HCT116 (cell line): ENCODE results near the gene C1QB. TPM values are rescaled to one million over a fixed set of nuclear protein-coding genes. Genes with fewer than 3 reads are reported as not detected.
A peak's percentile ranks its signal among the peaks of the same experiment; 100 is the strongest.

Experiments used
- ATAC-seq: fragments of 200-7000 bp; cut with Tn5 transposase; 2 replicates; pipeline ENCODE4 v1.9.1; 2020; ENCODE audit warnings: mild to moderate bottlenecking, moderate library complexity
- BruUV-seq: library from RNA; stranded (reverse); fragments of 400-500 nt; replicated peaks from 2 replicates; lab custom pipeline; 2021; lab: Mats Ljungman, UMichigan
- CTCF ChIA-PET: fragments of 300-600 bp; sonication (Branson Sonifier 250); formaldehyde crosslinking; loops from one replicate; lab custom pipeline; 2021; ENCODE audit warnings: antibody characterized with exemption; lab: Charles Lee
- POLR2A ChIA-PET: fragments of 300-600, 350-600 bp; sonication (Branson Sonifier 250); formaldehyde crosslinking; loops from one replicate; lab custom pipeline; 2021; ENCODE audit warnings: antibody characterized with exemption; lab: Charles Lee
- RAD21 ChIA-PET, 2 experiments: fragments of 300-600 bp; sonication (Branson Sonifier 250); formaldehyde crosslinking; loops; one replicate each; lab custom pipeline; 2023; ENCODE audit warnings: low total read pairs in 2 of 2; ENCODE audit not compliant: uncharacterized antibody in 2 of 2, unreplicated experiment in 2 of 2, low non-redundant PET in 1 of 2; lab: Charles Lee
- DNase-seq: peaks from one replicate; pipeline ENCODE4 v3.0.0-alpha.2; 2010; ENCODE audit warnings: low read depth, low spot score
- H2AFZ ChIP-seq: fragments of 200-600 bp; shearing (Covaris generic), sonication (generic); 2 replicates; pipeline ENCODE4 v1.6.1; 2017; ENCODE audit warnings: low read depth, mixed run types, mixed read lengths, antibody characterized with exemption, low read length; ENCODE audit not compliant: poor library complexity, severe bottlenecking
- H3K27ac ChIP-seq: 2 replicates; pipeline ENCODE4 v1.5.1; 2012; ENCODE audit warnings: low read depth, low read length
- H3K27me3 ChIP-seq: fragments of 200-600 bp; sonication (generic); 2 replicates; pipeline ENCODE4 v1.6.1; 2016; ENCODE audit warnings: mixed run types, low read length, mixed read lengths; ENCODE audit not compliant: insufficient read depth
- H3K36me3 ChIP-seq, 2 experiments: fragments of 200-500 bp in 1 of 2; fragments of 200-600 bp in 1 of 2; sonication (Bioruptor generic) in 1 of 2; sonication (generic) in 1 of 2; 2 replicates each; pipeline versions ENCODE4 v1.5.1 to v1.6.1; 2014 to 2016; ENCODE audit warnings: low read length in 2 of 2, inconsistent platforms in 1 of 2, mixed read lengths in 1 of 2, mixed run types in 1 of 2; ENCODE audit not compliant: insufficient read depth in 2 of 2, control insufficient read depth in 1 of 2
- H3K4me1 ChIP-seq, 2 experiments: fragments of 200-600 bp in 1 of 2; sonication (generic) in 1 of 2; 2 replicates each; pipeline versions ENCODE4 v1.5.1 to v1.6.1; 2012 to 2017; ENCODE audit warnings: low read length in 2 of 2, inconsistent platforms in 1 of 2, mild to moderate bottlenecking in 1 of 2, mixed read lengths in 1 of 2, mixed run types in 1 of 2, moderate library complexity in 1 of 2; ENCODE audit not compliant: insufficient read depth in 2 of 2, control insufficient read depth in 1 of 2
- H3K4me2 ChIP-seq: fragments of 200-600 bp; sonication (generic); 2 replicates; pipeline ENCODE4 v1.6.1; 2017; ENCODE audit warnings: mixed run types, low read length, mixed read lengths
- H3K4me3 ChIP-seq, 2 experiments: fragments of 200-600 bp in 1 of 2; sonication (generic) in 1 of 2; replicated peaks in 1 of 2; 2 replicates each; pipeline ENCODE4 v1.5.1; 2011 to 2016; ENCODE audit warnings: low read length in 2 of 2, control low read depth in 1 of 2, low read depth in 1 of 2, mild to moderate bottlenecking in 1 of 2, mixed read lengths in 1 of 2, mixed run types in 1 of 2
- H3K79me2 ChIP-seq: fragments of 200-600 bp; sonication (generic); 2 replicates; pipeline ENCODE4 v1.6.1; 2017; ENCODE audit warnings: mild to moderate bottlenecking, mixed run types, low read length, moderate library complexity, mixed read lengths; ENCODE audit not compliant: insufficient read depth
- H3K9ac ChIP-seq: fragments of 200-600 bp; sonication (generic); 2 replicates; pipeline ENCODE4 v1.6.1; 2016; ENCODE audit warnings: low read length, mixed read lengths
- H3K9me2 ChIP-seq: fragments of 200-600 bp; sonication (generic), shearing (Covaris generic); 2 replicates; pipeline ENCODE4 v1.6.1; 2017; ENCODE audit warnings: mixed run types, mild to moderate bottlenecking, moderate library complexity; ENCODE audit not compliant: insufficient read depth
- H3K9me3 ChIP-seq, 2 experiments: fragments of 200-500 bp in 1 of 2; fragments of 200-600 bp in 1 of 2; sonication (Bioruptor generic) in 1 of 2; sonication (generic) in 1 of 2; 2 replicates each; pipeline ENCODE4 v1.6.1; 2014 to 2017; ENCODE audit warnings: low read length in 2 of 2, mixed read lengths in 2 of 2, inconsistent platforms in 1 of 2, low read depth in 1 of 2, mild to moderate bottlenecking in 1 of 2, mixed run types in 1 of 2, moderate library complexity in 1 of 2; ENCODE audit not compliant: control insufficient read depth in 1 of 2, insufficient read depth in 1 of 2
- H4K20me1 ChIP-seq: fragments of 200-600 bp; sonication (generic), shearing (Covaris generic); 2 replicates; pipeline ENCODE4 v1.6.1; 2017; ENCODE audit warnings: mixed run types, mild to moderate bottlenecking, moderate library complexity; ENCODE audit not compliant: insufficient read depth
- CEBPB ChIP-seq: IDR thresholded peaks from 2 replicates; pipeline ENCODE4 v1.6.1; 2012; ENCODE audit warnings: low read depth
- EZH2phosphoT487 ChIP-seq: fragments of 200-600 bp; IDR thresholded peaks from 2 replicates; pipeline ENCODE4 v1.6.1; 2018; ENCODE audit warnings: antibody characterized with exemption, borderline replicate concordance
- FOSL1 ChIP-seq: IDR thresholded peaks from 2 replicates; pipeline ENCODE4 v1.6.1; 2012; ENCODE audit warnings: low read depth
- JUND ChIP-seq: IDR thresholded peaks from 2 replicates; pipeline ENCODE4 v1.6.1; 2012
- RAD21 ChIP-seq: IDR thresholded peaks from 2 replicates; pipeline ENCODE4 v1.6.1; 2012; ENCODE audit warnings: low read depth, mild to moderate bottlenecking
- SRF ChIP-seq: IDR thresholded peaks from 2 replicates; pipeline ENCODE4 v1.6.1; 2012; ENCODE audit warnings: low read depth
- YY1 ChIP-seq: IDR thresholded peaks from 2 replicates; pipeline ENCODE4 v1.6.1; 2011; ENCODE audit warnings: low read length, low read depth, moderate library complexity, mild to moderate bottlenecking; ENCODE audit not compliant: insufficient replicate concordance; ENCODE audit errors: extremely low read depth
- ZNF274 ChIP-seq: fragments of 200-500 bp; sonication (Bioruptor generic); IDR thresholded peaks from 2 replicates; pipeline ENCODE4 v1.6.1; 2014; ENCODE audit warnings: mild to moderate bottlenecking, low read depth, low read length, inconsistent platforms
- intact Hi-C: fragments of 100-400 bp; cut with micrococcal nuclease; formaldehyde crosslinking; loops from 2 replicates; pipeline ENCODE4 v1.10.0; 2022
- total RNA-seq: library from RNA; stranded (reverse); gene quantifications from one replicate; pipeline ENCODE4 v1.2.1, GENCODE V29; 2021; ENCODE audit not compliant: unreplicated experiment
- TF ChIP-seq, protein P1 (sequence below): IDR thresholded peaks from 2 replicates; pipeline ENCODE4 v1.6.1; 2011; ENCODE audit warnings: mild to moderate bottlenecking, low read length, moderate library complexity; ENCODE audit not compliant: insufficient replicate concordance; ENCODE audit errors: extremely low read depth
- TF ChIP-seq, protein P2 (sequence below), 3 experiments: fragments of 200-600 bp in 1 of 3; sonication (generic) in 1 of 3; IDR thresholded peaks in 2 of 3; conservative IDR thresholded peaks in 1 of 3; 2 replicates each; pipeline ENCODE4 v1.5.1; 2012 to 2017; ENCODE audit warnings: low read depth in 2 of 3, low read length in 2 of 3, antibody characterized with exemption in 1 of 3, borderline replicate concordance in 1 of 3, control low read depth in 1 of 3, mild to moderate bottlenecking in 1 of 3, mixed read lengths in 1 of 3, mixed run types in 1 of 3, moderate library complexity in 1 of 3; ENCODE audit not compliant: insufficient read depth in 1 of 3
- TF ChIP-seq, protein P3 (sequence below): IDR thresholded peaks from 2 replicates; pipeline ENCODE4 v1.6.1; 2012

C1QB gene
- total RNA-seq, 1 experiment from 2014 or later = 0.32 TPM

DNA sequence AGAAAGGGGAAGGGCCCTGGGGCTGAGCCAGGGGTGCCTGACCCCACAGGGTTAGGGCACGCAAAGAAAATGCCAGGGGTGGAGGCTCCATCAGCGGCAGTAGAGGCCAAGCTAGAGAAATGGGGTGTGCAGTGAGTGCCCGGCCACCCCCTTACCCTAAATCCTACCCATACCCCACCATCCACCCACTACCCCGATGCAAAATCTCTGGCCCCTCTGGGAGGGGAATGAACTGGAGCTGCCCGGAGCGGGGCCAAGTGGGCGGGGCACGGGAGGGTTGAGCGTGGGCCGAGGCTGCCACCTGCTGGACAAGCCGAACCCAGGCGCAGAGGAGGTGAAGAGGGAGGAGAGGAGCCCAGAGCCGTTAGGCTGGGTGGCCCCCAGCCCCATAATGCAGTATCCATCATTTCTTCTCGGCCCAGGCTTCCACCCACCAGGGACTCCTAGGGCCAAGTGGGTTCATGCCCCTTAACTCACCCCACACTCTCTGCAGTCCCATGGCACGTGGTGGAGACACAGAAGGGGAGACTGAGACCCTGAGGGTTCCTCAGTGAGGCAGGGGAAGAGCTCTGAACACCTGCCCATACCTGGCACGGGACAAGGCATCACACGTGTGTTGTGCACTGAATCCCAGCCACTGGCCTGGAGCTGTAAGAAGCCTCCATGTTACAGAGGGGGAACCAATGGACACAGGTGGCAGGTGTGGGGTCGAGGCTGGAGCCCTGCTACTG, 11.0 kb upstream of the C1QB start:
- Histone ChIP-seq H3K27ac (no peak overlapping the region), H3K79me2 (no peaks in the 10 kb centered on the region), H3K4me2 (no peak overlapping the region), H2AFZ (peak overlapping the region; percentile 7), H3K9me3 (no peaks in the 10 kb centered on the region), H3K27me3 (no peaks in the 10 kb centered on the region), H3K9me2 (no peaks in the 10 kb centered on the region), H3K4me1 (no peaks in the 10 kb centered on the region), H3K4me3 (no peak overlapping the region), H3K9ac (no peak overlapping the region), H4K20me1 (no peaks in the 10 kb centered on the region), H3K36me3 (no peaks in the 10 kb centered on the region)
- ChIA-PET RAD21 (interaction anchor here (0.5 to 1.4 kb wide), 6 partner anchors 13 to 223 kb away, joined by 3 to 7 read pairs (median 5); no protein-coding TSS in a partner anchor), CTCF (interaction anchor here (0.9 to 4.7 kb wide), 2 partner anchors 221 to 226 kb away, joined by 3 to 48 read pairs; no protein-coding TSS in a partner anchor), POLR2A (interaction anchor here (1.0 kb wide), 1 partner anchor 221 kb away, joined by 5 read pairs; no protein-coding TSS in a partner anchor)
- intact Hi-C loops = loop anchor here (1.0 to 5.0 kb wide), 3 partner anchors 113 to 510 kb away; no protein-coding TSS in a partner anchor
- TF ChIP-seq SRF (no peak), ZNF274 (no peak), EZH2phosphoT487 (no peak), RAD21 (peak; percentile 97), YY1 (peak; percentile 29), CEBPB (no peak), JUND (no peak), FOSL1 (no peak)
- TF ChIP-seq, protein P1, sequence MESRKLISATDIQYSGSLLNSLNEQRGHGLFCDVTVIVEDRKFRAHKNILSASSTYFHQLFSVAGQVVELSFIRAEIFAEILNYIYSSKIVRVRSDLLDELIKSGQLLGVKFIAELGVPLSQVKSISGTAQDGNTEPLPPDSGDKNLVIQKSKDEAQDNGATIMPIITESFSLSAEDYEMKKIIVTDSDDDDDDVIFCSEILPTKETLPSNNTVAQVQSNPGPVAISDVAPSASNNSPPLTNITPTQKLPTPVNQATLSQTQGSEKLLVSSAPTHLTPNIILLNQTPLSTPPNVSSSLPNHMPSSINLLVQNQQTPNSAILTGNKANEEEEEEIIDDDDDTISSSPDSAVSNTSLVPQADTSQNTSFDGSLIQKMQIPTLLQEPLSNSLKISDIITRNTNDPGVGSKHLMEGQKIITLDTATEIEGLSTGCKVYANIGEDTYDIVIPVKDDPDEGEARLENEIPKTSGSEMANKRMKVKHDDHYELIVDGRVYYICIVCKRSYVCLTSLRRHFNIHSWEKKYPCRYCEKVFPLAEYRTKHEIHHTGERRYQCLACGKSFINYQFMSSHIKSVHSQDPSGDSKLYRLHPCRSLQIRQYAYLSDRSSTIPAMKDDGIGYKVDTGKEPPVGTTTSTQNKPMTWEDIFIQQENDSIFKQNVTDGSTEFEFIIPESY = no peak
- TF ChIP-seq, protein P2, sequence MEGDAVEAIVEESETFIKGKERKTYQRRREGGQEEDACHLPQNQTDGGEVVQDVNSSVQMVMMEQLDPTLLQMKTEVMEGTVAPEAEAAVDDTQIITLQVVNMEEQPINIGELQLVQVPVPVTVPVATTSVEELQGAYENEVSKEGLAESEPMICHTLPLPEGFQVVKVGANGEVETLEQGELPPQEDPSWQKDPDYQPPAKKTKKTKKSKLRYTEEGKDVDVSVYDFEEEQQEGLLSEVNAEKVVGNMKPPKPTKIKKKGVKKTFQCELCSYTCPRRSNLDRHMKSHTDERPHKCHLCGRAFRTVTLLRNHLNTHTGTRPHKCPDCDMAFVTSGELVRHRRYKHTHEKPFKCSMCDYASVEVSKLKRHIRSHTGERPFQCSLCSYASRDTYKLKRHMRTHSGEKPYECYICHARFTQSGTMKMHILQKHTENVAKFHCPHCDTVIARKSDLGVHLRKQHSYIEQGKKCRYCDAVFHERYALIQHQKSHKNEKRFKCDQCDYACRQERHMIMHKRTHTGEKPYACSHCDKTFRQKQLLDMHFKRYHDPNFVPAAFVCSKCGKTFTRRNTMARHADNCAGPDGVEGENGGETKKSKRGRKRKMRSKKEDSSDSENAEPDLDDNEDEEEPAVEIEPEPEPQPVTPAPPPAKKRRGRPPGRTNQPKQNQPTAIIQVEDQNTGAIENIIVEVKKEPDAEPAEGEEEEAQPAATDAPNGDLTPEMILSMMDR (IDR thresholded peaks at IDR 0.05 in 2 of 3, conservative IDR thresholded peaks at IDR 0.05 in 1 of 3; ENCODE audit: borderline replicate concordance in 1 of 3, insufficient read depth in 1 of 3, low read depth in 2 of 3, low read length in 2 of 3) = peak; percentile 87 to 91 (median 89)
- TF ChIP-seq, protein P3, sequence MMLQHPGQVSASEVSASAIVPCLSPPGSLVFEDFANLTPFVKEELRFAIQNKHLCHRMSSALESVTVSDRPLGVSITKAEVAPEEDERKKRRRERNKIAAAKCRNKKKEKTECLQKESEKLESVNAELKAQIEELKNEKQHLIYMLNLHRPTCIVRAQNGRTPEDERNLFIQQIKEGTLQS = no peak
- ATAC-seq (peak; percentile 93), DNase-seq (no peak)
- BruUV-seq = no TSS peak
